GM15510 (cell line): ENCODE results near the gene POGLUT2.

Experiments
- POLR2A ChIP-seq: IDR thresholded peaks from 3 replicates; pipeline ENCODE4 v1.6.1; 2011; ENCODE audit warnings: borderline replicate concordance; ENCODE audit not compliant: insufficient read length; ENCODE audit errors: extremely low read depth

The POGLUT2 gene

DNA sequence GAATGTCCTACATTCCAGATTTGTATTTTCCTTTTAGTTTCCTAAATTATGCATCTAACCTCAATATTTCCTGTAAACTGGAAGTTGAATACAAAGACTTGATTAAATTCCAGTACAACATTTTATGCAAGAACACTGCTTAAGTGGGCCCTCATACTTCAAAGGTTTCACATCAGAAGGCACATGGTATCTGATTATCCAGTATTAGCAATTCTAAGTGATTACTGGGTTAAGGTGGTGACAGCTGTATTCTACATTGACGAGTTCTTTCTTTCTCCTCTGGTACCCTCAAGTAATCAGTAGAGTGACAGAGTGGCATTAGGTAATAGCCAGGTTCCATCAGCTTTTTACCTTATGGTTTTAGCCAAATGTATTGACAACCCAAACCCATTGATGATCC, 18.5 kb upstream of the POGLUT2 start:
- no peak for TF ChIP-seq POLR2A

DNA sequence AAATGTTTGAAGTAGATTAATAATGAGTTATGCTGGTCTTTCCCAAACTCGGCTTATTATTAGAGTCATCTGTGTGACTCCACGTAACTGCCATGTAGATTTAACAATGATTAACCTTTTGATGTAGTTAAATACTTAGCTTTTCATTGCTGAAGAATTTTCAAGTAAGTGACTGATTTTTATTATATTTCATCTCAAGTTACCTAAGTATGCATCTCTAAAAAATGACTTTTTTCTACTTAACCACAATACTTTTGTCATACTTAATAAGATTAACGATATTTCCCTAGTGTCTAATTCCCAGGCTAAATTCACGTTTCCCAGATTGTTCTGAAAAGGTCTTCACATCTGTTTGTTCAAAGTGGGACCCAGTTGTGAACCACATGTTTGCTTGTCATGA, 17.9 kb upstream of the POGLUT2 start:
- no peak for TF ChIP-seq POLR2A

DNA sequence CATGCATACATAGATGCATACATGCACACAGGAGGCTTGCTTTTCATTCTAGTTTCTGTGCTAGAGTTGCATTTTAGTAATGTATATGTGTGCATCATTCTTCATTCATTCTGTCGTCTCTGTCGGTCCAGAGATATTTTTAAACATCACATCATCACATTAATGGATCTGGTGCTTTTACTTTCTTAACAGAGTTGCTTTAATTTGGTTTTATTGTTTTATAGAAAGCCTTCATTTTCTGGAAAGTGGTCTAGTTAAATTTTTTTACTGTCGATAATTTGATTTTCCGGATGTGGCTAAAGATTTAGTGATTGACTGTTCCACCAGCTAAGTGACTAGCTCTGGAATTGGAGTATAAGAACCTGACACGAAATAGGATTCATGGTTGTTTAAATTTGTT, 17.0 kb upstream of the POGLUT2 start:
- no peak for TF ChIP-seq POLR2A

DNA sequence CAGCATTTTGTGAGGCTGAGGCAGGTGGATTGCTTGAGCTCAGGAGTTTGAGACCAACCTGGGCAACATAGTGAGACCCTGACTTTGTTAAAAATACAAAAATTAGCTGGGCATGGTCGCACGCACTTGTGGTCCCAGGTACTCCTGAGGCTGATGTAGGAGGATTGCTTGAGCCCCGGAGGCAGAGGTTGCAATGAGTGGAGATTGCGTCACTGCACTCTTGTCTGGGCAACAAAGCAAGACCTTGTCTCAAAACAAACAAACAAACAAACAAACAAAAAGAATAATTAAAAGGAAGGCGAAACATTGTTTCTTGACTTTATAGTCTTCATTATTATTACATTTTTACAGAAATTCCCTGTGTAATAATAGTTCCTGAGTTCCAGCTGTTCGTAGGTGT, 16.0 kb upstream of the POGLUT2 start:
- no peak for TF ChIP-seq POLR2A

DNA sequence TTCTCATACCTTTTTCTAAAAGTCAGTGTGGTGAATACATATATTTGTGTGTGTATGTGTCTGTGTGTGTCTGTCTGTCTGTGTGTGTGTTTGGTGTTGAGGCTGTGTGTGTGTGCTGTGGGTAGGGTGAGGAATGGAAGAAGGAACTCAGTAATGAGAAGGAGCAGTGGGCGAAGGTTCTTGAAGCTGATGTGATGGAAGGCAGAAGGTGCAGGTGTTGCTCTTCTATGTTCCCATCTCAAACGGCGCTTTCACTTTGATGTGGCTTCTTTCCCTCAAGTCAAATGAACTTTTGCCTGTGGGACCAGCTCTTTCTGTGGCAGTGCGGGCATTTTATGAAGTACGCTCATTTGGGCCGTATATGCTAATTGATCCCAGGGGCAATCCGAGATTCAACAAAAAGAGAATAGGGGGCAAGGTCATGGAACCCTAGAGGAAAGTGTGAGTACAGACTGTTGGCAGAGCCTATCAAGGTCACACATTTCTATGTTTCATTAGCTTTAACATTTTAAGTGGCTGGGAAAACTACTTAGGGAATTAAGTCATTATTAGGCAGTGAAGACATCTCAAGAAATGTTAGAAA, 15.3 kb upstream of the POGLUT2 start:
- no peak for TF ChIP-seq POLR2A

DNA sequence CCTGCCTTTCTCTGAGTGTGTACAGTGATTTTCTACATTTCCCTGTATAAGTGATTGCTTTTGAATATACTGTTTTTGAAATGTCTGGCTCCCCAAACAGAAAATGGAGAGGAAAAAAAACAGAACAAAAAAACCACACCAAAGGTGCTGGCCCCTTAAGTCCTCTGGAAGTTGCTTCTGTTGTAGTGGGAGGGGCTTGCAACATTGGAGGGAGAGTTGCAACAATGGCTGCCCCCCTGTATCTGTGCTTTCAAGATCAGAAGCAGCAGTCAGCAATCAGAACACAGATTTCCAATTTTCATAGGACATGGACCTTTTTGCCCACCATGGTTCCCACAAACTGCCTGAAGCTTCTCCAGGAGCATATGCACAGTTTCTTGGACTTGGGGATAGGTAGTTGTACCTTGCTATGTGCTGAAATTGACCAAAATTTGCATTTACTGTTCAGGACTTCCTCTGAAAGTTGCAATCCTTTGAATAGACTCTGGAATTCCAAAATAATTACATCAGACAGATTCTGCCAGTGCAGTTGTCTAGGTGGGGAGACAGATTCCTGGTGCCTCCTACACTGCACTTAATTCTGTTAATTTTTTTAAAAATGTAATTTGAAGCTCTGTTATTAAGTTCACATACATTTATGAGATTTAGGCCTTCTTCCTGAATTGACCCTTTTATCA, 14.0 kb upstream of the POGLUT2 start:
- TF ChIP-seq POLR2A, result no peak

DNA sequence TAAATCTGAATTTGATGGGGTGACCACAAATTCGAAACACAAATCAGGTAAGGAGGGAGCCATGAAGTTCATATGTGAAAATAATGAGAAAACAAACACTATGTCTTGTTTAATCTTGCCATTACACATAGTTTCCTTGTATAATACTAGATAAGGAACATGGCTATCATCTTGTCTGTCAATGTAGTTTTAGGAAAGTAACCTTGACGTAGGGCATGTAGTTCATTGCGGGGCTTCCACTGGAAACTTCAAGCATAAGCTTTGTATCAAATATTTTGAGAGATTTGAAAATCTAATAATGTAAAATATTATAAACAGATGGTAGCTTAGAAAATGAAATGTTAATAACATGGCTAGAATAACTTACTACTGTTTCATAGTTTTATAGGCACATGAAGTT, 8.9 kb upstream of the POGLUT2 start:
- no peak for TF ChIP-seq POLR2A

DNA sequence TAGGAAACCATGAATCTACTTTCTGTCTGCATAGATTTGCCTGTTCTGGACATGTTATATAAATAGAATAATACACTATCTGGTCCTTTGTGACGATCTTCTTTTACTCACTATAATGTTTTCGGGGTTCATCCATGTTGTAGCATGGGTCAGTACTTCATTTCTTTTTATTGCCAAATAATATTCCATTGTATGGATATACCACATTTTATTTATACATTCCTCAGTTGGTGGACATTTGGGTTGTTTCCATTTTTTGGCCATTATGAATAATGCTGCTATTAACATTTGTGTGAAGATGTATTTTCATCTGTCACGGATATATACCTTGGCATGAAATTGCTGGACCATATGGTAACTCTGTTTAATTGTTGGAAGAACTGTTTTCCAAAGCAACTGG, 6.9 kb upstream of the POGLUT2 start:
- no peak for TF ChIP-seq POLR2A

DNA sequence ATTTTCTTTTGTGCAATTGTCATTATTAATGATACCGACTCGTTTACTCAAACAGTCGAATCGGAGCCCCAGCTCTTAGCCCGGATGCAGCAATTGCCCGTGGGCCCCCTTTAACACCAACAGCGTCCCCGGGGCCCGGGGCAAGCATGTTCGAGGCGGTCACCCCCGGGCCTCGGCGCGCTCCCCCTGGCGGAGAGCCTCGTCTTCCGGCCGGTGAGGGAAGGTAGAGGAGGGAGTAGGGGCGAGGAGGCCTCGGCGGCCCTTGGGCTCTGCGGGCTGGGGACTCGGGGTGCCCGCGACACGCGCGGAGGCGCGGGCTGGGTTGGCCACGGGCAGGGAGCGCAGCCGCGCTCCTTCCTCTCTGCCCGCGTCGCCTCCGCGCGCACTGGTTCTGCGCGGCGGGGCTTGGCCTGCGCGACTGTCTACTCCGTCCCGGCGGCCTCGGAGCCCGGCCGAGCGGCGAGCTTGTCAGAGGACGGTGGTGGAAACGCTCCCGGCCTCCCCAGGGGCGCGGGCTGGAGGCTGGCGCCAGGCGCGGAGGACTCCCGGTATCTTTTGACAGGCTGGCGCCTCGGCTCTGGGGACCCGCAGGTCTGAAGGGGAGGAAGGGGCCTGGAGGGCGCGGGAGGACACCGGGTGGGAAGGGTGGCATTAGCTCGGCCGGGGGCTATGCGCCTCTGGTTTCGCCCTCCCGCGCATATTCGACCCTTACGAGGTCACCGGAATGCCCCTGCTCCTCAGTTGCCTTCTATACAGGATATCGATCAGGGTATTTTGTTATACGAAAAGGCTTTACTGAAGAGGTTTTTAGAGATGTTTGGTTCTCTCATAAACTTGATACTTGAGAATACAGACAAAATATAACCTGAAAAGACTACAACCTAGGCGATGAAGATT, 1.6 kb upstream of the POGLUT2 start:
- TF ChIP-seq POLR2A, result peak; percentile 46

DNA sequence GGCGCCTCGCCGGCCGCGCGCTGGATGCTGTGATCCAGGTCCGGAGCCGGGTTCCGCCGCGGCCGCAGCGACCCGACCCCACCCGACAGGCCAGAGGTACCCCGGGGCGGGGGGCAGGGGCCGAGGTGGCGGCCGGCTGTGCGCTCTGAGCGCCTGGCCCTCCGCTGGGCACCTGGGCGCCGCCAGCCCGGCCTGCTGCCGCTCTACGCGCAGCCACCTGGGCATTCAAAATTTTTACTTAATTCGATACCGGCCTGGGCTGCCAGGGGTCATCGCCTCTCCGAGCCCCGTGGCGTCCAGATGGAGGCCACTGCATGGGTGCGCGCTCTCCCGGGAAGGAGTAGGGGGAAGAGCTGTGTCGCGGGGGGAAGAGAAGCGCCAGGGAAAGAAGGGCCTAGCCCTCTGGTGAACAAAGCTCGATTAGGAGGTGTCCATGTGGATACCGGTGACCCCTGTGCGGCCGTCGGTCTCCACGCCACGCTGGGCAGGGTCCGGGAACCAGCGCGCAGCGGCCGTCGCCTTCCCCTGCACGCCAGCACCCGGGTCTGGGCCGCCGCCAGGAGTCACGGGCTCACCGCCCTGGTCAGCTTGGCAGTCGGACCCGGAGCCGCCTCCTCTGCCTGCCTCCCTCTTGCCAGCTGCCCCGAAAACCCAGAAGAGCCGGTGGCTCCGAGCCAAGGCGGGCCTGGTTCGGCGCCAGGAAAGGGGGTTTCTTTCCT, 809 bp upstream of the POGLUT2 start:
- TF ChIP-seq POLR2A, result no peak

DNA sequence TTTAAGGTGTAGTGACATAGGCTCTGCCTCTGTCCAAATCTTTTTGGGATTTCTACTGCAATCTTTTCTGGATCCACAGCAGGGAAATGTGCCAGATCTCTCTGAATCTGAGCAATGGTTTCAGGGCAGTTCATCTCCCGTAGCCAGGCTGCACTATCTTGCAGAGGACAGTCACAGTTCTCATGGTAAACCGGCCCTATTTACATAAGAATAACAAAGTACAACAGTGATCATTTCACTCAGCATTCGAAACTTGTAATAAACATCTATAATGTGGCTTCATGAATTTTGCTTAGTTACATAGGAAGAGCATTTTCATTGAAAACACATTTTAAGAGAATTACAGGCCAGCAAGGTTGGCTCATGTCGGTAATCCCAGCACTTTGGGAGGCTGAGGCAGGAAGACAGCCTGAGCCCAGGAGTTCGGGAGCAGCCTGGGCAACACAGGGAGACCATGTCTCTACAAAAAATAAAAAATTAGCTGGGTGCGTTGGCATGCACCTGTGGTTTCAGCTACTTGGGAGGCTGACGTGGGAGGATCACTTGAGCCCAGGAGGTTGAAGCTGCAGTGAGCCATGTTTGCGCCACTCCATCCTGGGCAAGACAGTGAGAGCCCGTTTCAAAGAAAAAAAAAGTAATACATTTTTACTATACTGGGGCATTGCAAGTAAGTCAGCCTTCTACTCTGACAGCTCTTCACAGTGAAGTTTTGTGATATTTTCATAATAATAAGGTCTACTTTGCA, 5.0 kb downstream of the POGLUT2 start:
- TF ChIP-seq POLR2A, result no peak

DNA sequence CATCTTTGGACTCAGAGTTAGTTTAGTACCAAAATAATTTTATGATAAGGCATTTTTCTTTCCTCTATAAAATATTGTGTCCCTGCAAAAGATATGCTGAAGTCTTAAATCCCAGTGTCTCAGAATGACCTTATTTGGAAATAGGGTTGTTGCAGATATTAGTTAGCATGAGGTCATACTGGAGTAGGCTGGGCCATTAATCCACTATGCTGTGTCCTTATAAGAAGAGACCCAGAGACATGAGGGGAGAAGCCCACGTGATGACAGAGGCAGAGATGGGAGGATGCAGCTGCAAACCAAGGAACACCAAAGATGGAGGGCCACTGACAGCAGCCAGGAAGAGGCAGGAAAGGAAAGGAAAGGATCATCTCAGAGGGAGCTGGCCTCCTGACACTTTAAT, 6.4 kb downstream of the POGLUT2 start:
- no peak for TF ChIP-seq POLR2A

DNA sequence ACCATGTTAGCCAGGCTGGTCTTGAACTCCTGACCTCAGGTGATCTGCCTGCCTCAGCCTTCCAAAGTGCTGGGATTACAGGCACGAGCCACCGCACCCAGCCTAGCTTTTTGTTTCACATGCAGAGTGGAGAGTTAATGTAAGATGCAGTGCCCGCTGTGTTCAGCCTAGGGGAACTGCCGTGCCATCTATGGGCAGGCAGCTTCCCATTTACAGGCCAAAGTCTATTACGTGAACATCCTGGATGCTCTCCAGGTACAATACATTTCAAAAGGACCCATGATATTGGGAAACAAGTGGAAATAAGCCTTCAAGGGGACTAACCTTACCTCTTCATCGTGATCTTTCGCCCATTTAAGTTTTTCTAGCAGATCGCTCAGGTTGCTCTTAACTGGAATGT, 10.1 kb downstream of the POGLUT2 start:
- no peak for TF ChIP-seq POLR2A

DNA sequence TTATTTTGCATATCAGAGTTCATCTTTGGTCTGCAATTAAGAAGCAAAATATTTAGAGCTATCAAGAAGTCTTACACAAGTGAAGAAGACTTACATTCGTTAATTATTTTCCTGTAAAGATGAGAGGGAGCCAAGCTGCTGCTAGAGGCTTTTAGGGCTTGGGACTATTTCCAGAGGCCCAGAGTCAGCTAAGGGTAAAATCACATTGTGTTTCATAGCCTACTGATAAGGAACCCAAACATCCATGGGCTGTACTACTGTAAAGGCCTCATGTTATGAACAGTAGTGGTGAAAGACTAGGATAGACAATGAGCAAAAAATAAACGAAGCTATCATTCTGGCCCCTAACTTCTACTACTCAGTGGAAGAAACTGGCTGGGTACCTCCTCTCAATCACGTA, 14.3 kb downstream of the POGLUT2 start:
- no peak for TF ChIP-seq POLR2A
